NCI-H1417 (cell line): Measurements from ENCODE around the gene KTN1.

Experiments
- DNase-seq, 3 experiments: peaks; one replicate each; lab custom pipeline; 2025; lab: John Stamatoyannopoulos, UW

Gene KTN1

GRCh38 chr14:55667801-55668200, 87.8 kb downstream of the KTN1 start:
- no peak for DNase-seq

GRCh38 chr14:55671641-55672040, 91.6 kb downstream of the KTN1 start:
- no peak for DNase-seq

GRCh38 chr14:55673048-55673447, 93.0 kb downstream of the KTN1 start:
- no peak for DNase-seq

GRCh38 chr14:55681096-55681495, 101.1 kb downstream of the KTN1 start:
- no peak for DNase-seq

- no peak for DNase-seq
Observed at GRCh38 chr14:55684956-55685584, 105.1 kb downstream of the KTN1 start.

GRCh38 chr14:55686713-55687112, 106.7 kb downstream of the KTN1 start:
- DNase-seq, result no peak

- DNase-seq, result no peak
Observed at GRCh38 chr14:55688566-55688965, 108.6 kb downstream of the KTN1 start.

GRCh38 chr14:55689981-55690871, 110.2 kb downstream of the KTN1 start:
- no peak for DNase-seq

- DNase-seq, result no peak
Observed at GRCh38 chr14:55691659-55692058, 111.7 kb downstream of the KTN1 start.

- DNase-seq, result peak in 1 of 3 experiments; percentile 11
Observed at GRCh38 chr14:55693904-55694303, 113.9 kb downstream of the KTN1 start.

GRCh38 chr14:55697414-55697861, 117.4 kb downstream of the KTN1 start:
- DNase-seq, result no peak

- no peak for DNase-seq
Observed at GRCh38 chr14:55698051-55698450, 118.0 kb downstream of the KTN1 start.

GRCh38 chr14:55699131-55700057, 119.4 kb downstream of the KTN1 start:
- peak in 1 of 3 experiments; percentile 29 for DNase-seq

GRCh38 chr14:55701638-55702037, 121.6 kb downstream of the KTN1 start:
- no peak for DNase-seq

- DNase-seq, result peak in 2 of 3 experiments; percentile 49 to 65
Observed at GRCh38 chr14:55702511-55702910, 122.5 kb downstream of the KTN1 start.

- no peak for DNase-seq
Observed at GRCh38 chr14:55704654-55705053, 124.6 kb downstream of the KTN1 start.

GRCh38 chr14:55705651-55706364, 125.8 kb downstream of the KTN1 start:
- DNase-seq, result peak; percentile 93 to 99 (median 99)

GRCh38 chr14:55706365-55706684, 126.3 kb downstream of the KTN1 start:
- DNase-seq, result no peak

- DNase-seq, result peak in 2 of 3 experiments; percentile 49 to 59
Observed at GRCh38 chr14:55706893-55707292, 126.9 kb downstream of the KTN1 start.

GRCh38 chr14:55707365-55707804, 127.4 kb downstream of the KTN1 start:
- DNase-seq, result peak; percentile 47 to 78 (median 69)

- DNase-seq, result no peak
Observed at GRCh38 chr14:55710506-55711041, 130.6 kb downstream of the KTN1 start.
